Kidney (tissue), 14 donors: Measurements from ENCODE around the gene GJA9. TPM values are rescaled to one million over a fixed set of nuclear protein-coding genes. Genes with fewer than 3 reads are reported as not detected.

Experiments
- DNase-seq, 5 donors: peaks; one replicate each; pipeline ENCODE4 v3.0.0-alpha.2; 2013 to 2020
- FAIRE-seq: peaks from 2 replicates; lab custom pipeline; 2012; peaks lifted over from hg19 to GRCh38; lab: Jason Lieb, UNC
- H3K27ac ChIP-seq, 2 donors: one replicate each; pipeline ENCODE4 v1.7.0; 2013; ENCODE audit warnings: low read depth in 2 of 2, low read length in 2 of 2, inconsistent platforms in 1 of 2
- H3K27me3 ChIP-seq: one replicate; pipeline ENCODE4 v1.7.1; 2013; ENCODE audit warnings: low read length, inconsistent platforms; ENCODE audit not compliant: control insufficient read depth, insufficient read depth
- H3K36me3 ChIP-seq, 3 donors: one replicate each; pipeline versions ENCODE4 v1.7.0 to v1.7.1; 2013; ENCODE audit warnings: low read length in 3 of 3, control low read depth in 1 of 3, inconsistent platforms in 1 of 3; ENCODE audit not compliant: insufficient read depth in 3 of 3, control insufficient read depth in 2 of 3
- H3K4me1 ChIP-seq, 3 donors: one replicate each; pipeline versions ENCODE4 v1.7.0 to v1.7.1; 2013; ENCODE audit warnings: low read length in 3 of 3, inconsistent platforms in 1 of 3, low read depth in 1 of 3; ENCODE audit not compliant: control insufficient read depth in 2 of 3, insufficient read depth in 2 of 3
- H3K4me3 ChIP-seq, 3 donors: one replicate each; pipeline versions ENCODE4 v1.7.0 to v1.8.1; 2013; ENCODE audit warnings: low read length in 3 of 3, control low read depth in 1 of 3, inconsistent platforms in 1 of 3
- H3K9ac ChIP-seq, 3 donors: one replicate each; pipeline versions ENCODE4 v1.7.0 to v1.7.1; 2013; ENCODE audit warnings: low read length in 3 of 3, control low read depth in 1 of 3, inconsistent platforms in 1 of 3
- H3K9me3 ChIP-seq, 3 donors: one replicate each; pipeline versions ENCODE4 v1.7.0 to v1.7.1; 2013; ENCODE audit warnings: low read length in 3 of 3, control low read depth in 1 of 3, inconsistent platforms in 1 of 3; ENCODE audit not compliant: control insufficient read depth in 2 of 3, insufficient read depth in 1 of 3
- intact Hi-C: fragments of 100-400 bp; cut with DNase I; formaldehyde crosslinking; loops from one replicate; pipeline ENCODE4 v1.11.1; 2022
- polyA plus RNA-seq: library from polyadenylated mRNA; stranded (reverse); fragments of 350-450 nt; fragmentation: Illumina TruSeq; extraction: RNeasy Lipid Tissue Mini Kit (QIAGEN cat#74804); gene quantifications from one replicate; pipeline ENCODE4 v1.2.3, GENCODE V29; 2014; ENCODE audit warnings: low read depth, low replicate concordance; ENCODE audit not compliant: insufficient read depth
- total RNA-seq: library from RNA; stranded (reverse); fragmentation: NEBNext Ultra II Directional; extraction: Animal tissue kit (Norgen Biotek cat#: 25700); gene quantifications from one replicate; pipeline ENCODE4 v1.2.1, GENCODE V29; 2021
- TF ChIP-seq, protein P1 (sequence below): IDR thresholded peaks from 3 replicates; pipeline ENCODE4 v1.5.1; 2012; ENCODE audit warnings: mild to moderate bottlenecking, moderate library complexity, borderline replicate concordance; ENCODE audit not compliant: insufficient read depth; ENCODE audit errors: extremely low read depth
- donor health status: control.
- donor health status: control.
- donor health status: control.
- donor health status: control.
- donor health status: control.
- donor health status: DM: yes; HTN: yes; CAD: no.
- donor health status: Normal renal cell carcinoma (clear cell type).

The GJA9 gene
- total and polyA plus RNA-seq, 2 donors from 2014 or later, result not detected

DNA sequence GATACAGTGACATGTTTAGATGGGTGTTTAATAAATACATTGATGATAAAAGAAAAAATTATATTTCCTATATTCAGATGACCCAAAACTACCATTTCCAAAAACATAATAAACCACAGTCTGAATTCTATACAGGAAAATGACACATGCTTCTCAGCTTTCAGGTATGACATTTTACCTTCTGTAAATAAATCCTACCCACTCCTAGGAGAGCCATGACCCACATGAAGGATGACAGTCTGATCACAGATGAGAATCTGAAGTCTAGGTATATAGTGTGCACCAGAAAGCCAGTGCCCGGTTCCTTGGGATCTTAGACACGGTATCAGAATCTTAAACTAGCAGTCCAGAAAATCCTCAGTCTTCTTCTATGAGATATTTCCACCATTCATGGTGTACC is 3.7 kb upstream of the GJA9 start:
- Histone ChIP-seq H3K4me1 (no peaks in the 10 kb centered on the region), H3K27me3 (no peaks in the 10 kb centered on the region), H3K36me3 (no peaks in the 10 kb centered on the region), H3K9ac (no peak overlapping the region), H3K4me3 (no peak overlapping the region), H3K9me3 (no peaks in the 10 kb centered on the region), H3K27ac (no peak overlapping the region)
- no peak for DNase-seq
- intact Hi-C loops, result no loop called here
- TF ChIP-seq, protein P1, sequence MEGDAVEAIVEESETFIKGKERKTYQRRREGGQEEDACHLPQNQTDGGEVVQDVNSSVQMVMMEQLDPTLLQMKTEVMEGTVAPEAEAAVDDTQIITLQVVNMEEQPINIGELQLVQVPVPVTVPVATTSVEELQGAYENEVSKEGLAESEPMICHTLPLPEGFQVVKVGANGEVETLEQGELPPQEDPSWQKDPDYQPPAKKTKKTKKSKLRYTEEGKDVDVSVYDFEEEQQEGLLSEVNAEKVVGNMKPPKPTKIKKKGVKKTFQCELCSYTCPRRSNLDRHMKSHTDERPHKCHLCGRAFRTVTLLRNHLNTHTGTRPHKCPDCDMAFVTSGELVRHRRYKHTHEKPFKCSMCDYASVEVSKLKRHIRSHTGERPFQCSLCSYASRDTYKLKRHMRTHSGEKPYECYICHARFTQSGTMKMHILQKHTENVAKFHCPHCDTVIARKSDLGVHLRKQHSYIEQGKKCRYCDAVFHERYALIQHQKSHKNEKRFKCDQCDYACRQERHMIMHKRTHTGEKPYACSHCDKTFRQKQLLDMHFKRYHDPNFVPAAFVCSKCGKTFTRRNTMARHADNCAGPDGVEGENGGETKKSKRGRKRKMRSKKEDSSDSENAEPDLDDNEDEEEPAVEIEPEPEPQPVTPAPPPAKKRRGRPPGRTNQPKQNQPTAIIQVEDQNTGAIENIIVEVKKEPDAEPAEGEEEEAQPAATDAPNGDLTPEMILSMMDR, result no peak
- FAIRE-seq, result no peak

DNA sequence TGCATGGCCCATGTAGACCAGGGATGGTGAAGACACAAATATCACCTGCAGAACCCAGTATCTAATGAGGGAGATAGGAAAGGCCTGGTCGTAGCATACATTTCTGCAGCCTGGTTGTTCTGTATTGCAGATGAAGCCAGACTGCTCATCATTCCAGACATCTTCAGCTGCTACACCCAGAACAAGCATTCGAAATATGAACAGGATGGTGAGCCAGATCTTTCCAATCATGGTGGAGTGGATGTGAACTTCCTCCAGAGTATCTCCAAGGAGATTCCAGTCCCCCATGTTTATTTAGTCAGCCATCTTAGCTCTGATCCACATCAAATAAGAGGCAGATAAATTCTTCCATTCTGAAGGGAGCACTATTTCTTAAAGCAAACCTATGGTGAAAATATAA is 5.6 kb downstream of the GJA9 start:
- TF ChIP-seq, protein P1, result no peak
- H3K9me3 ChIP-seq, result no peaks in the 10 kb centered on the region
- peaks cover 0 to 10% (median 9%) of the 10 kb centered on the region in 3 donors for H3K4me1 ChIP-seq
- no peaks in the 10 kb centered on the region for H3K36me3 ChIP-seq
- H3K4me3 ChIP-seq, result no peak overlapping the region
- DNase-seq (no peak), FAIRE-seq (no peak)
- no peak overlapping the region for H3K9ac ChIP-seq
- intact Hi-C loops, result no loop called here
- no peak overlapping the region for H3K27ac ChIP-seq
- no peaks in the 10 kb centered on the region for H3K27me3 ChIP-seq

DNA sequence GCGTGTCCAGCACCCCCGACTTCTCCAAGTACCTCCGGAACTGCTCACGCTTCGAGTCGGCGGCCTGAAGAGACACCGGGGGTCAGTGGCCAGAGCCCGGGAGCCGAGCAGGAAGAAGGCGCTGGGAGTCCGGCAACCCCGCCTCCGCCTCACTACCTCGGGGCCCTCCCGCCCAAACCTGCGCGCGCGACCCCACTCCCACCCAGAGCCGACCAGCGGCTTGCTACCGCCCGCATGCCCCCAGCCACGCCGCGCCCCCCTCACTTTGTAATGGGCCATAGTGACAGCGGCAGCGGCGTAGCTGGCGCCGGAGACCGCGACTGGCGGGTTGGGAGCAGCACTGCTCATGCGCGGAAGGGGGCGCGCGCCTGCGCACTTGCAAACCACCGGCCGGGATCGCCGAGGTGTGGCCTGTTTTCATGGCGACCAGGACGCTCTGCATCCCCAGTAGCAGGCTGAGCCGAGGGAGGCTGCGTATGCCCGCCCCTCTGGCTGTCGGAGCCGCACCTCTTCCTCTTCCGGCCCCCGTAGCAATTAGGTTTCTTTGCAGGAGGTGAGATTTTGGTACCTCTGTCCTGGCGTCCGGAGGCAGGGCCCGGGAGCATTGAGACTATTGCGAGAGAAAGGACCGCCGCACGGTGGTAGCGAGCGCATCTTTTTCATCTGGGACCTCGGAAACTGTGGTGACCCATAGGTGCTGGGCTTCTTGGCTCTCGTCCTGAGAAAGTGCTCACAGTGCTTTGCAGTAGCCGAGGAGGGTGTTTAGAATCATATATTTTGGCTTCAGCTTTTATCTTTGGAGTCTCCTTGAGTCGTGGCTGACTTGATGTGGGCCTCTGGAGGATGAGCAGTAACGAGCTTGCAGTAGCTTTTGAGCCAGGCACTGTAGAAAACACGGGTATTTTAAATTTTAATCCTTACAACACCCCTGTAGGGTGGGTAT is 8.1 kb downstream of the GJA9 start, which contains the start of gene MYCBP:
Gene MYCBP (minus strand): TSS at position 322 of the 943 bp plus-strand sequence. CDS start 43 bp downstream, at position 279.
- FAIRE-seq, result no peak
- DNase-seq, result peak; percentile 96 to 99 (median 97)
- intact Hi-C loops, result no loop called here
- H3K4me1 ChIP-seq, result peaks cover 0 to 10% (median 9%) of the 10 kb centered on the region in 3 donors
- H3K9me3 ChIP-seq, result no peaks in the 10 kb centered on the region
- H3K27ac ChIP-seq, result peak within 1 kb of the TSS in 1 of 2 donors; percentile 36
- H3K27me3 ChIP-seq, result no peaks in the 10 kb centered on the region
- H3K4me3 ChIP-seq, result peak within 1 kb of the TSS; percentile 88 to 94 (median 93)
- TF ChIP-seq, protein P1, result peak; percentile 7
- H3K9ac ChIP-seq, result peak within 1 kb of the TSS; percentile 77 to 89 (median 83)
- H3K36me3 ChIP-seq, result no peaks in the 10 kb centered on the region
